GM13976 (cell line): Measurements from ENCODE around the gene CHST6.

Source experiments
- DNase-seq: peaks from one replicate; pipeline ENCODE4 v3.0.0; 2012; ENCODE audit warnings: low spot score
- in situ Hi-C: fragments of 300-500 bp; cut with MboI; formaldehyde crosslinking; loops from one replicate; pipeline ENCODE4 v1.12.0; 2022; ENCODE audit warnings: low sequenced_read_pairs, mixed read lengths, inconsistent platforms; ENCODE audit not compliant: unreplicated experiment
- TF ChIP-seq, protein P1 (sequence below): IDR thresholded peaks from 2 replicates; pipeline ENCODE4 v1.5.1; 2012; ENCODE audit warnings: borderline replicate concordance, mild to moderate bottlenecking; ENCODE audit not compliant: insufficient read depth; ENCODE audit errors: extremely low read depth, missing control alignments, control extremely low read depth

Gene CHST6

GRCh38 chr16:75534560-75535205 is 39.4 kb upstream of the CHST6 start:
- DNase-seq = no peak
- TF ChIP-seq, protein P1, sequence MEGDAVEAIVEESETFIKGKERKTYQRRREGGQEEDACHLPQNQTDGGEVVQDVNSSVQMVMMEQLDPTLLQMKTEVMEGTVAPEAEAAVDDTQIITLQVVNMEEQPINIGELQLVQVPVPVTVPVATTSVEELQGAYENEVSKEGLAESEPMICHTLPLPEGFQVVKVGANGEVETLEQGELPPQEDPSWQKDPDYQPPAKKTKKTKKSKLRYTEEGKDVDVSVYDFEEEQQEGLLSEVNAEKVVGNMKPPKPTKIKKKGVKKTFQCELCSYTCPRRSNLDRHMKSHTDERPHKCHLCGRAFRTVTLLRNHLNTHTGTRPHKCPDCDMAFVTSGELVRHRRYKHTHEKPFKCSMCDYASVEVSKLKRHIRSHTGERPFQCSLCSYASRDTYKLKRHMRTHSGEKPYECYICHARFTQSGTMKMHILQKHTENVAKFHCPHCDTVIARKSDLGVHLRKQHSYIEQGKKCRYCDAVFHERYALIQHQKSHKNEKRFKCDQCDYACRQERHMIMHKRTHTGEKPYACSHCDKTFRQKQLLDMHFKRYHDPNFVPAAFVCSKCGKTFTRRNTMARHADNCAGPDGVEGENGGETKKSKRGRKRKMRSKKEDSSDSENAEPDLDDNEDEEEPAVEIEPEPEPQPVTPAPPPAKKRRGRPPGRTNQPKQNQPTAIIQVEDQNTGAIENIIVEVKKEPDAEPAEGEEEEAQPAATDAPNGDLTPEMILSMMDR = no peak
- in situ Hi-C loops = no loop called here

DNA sequence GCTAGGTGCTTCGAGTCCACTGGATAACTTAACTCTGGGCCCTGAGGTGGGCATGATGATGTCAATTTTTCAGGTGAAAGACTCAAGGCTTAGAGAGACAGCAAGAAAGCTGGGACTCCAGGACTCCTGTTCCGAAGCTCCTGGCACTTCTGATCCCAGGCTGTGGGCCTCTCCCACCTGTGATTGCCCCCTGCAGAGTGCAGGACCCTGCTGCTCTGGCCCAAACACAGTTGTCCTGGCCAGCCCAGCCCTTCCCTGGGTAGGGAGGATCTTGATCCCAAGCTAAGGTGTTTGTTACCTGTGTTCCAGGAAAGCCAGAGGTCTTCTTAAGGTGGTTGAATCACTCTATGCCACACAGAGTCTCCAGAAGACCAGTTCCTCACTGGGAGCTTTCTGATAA is 37.5 kb upstream of the CHST6 start:
- no peak for DNase-seq
- TF ChIP-seq, protein P1 = no peak
- in situ Hi-C loops = no loop called here

- TF ChIP-seq, protein P1 = no peak
- in situ Hi-C loops = no loop called here
- DNase-seq = no peak
Observed at GRCh38 chr16:75532142-75532765, 37.0 kb upstream of the CHST6 start.

DNA sequence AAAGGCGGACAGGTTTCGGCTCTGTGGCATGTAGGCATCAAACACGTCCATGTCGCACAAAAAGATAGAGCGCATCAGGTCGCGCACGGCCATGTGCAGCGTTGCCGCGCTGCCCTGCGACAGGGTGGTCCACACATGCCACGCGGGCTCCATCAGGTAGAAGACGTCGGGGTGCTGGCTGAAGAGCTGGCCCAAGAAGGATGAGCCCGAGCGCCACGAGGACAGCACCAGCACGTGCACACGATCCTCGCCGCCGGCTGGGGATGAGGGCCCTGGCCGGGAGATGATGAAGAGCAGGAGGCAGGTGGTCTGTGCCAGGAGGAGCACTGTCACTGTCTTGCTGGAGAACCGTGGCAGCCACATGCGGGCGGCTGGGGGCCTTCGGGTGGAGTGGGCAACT is 34.7 kb upstream of the CHST6 start:
- DNase-seq = no peak
- in situ Hi-C loops = no loop called here
- TF ChIP-seq, protein P1 = no peak

DNA sequence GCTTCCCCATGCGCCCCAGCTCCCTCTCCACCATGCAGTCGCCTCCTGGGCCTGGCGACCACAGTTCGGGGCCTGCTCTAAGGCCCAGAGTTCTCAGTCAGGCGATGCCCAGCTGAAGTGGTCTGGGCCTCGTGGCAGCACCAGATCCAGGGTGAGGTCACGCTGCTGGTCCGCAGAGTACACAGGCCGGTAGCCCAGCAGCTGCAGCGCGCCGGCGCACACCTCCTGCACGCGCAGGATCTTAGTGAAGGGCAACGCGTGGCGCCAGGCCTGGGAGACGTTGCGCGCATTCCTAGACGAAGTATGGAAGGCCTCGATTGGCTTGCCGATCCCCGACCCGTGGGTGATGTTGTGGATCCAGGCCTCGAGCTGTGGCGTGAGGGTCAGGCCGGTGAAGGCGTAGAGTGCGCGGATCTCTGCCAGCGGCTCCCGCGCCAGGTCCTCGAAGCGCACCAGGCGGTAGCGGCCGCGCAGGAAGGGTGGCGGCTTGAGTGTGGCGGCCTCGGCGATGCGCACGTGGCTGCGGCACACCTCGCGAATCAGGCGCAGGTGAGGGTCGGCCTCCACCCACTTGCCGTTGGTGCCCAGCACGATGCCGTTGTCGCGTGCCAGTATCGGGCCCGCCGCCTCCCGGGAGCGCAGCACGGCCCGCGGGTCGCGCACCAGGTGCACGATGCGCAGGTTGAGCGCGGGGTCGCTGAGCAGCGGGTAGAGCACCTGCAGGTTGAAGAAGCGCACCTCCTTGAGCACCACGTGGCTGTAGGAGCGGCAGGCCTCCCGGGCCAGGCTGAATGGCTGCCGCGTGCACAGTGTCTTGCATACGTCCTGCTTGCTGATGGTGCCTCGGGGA is 34.0 kb upstream of the CHST6 start:
- TF ChIP-seq, protein P1 = no peak
- in situ Hi-C loops = no loop called here
- DNase-seq = no peak

DNA sequence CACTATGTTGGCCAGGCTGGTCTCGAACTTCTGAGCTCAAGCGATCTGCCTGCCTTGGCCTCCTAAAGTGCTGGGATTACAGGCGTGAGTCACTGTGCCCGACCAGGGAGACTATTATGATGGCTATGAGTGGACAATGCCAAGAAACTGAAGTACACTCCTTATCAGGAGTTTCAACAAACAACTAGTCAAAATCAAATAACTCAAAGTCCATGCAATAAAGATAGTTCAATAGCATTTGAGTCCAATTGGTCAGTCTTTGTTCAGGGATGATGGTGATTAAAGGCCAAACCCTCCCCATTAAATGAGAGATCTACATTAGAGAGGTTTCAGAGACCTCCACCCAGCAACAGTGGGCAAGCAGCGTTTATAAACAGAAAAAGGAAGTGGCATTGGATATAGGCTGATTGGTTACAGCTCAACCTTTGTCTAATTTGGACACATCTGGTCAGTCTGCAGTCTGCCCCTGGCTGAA is 32.6 kb upstream of the CHST6 start:
- TF ChIP-seq, protein P1 = no peak
- DNase-seq = no peak
- in situ Hi-C loops = no loop called here
